IPS DF 6.9 (cell line): ENCODE data around the gene FAIM.
"Not testable (repeated sequence)": the region's sequence is repeated elsewhere in the genome, so short reads cannot be mapped to it uniquely, and the experiment has no call there.

ENCODE experiments used
- DNase-seq: peaks from one replicate; pipeline ENCODE4 v3.0.0-alpha.2; 2013; ENCODE audit warnings: low read depth, low spot score
- H3K27ac ChIP-seq: one replicate; pipeline ENCODE4 v1.5.1; 2013; ENCODE audit warnings: low read length, control low read depth
- H3K27me3 ChIP-seq: 2 replicates; pipeline ENCODE4 v1.6.1; 2013; ENCODE audit warnings: mild to moderate bottlenecking, low read length; ENCODE audit not compliant: control insufficient read depth, insufficient read depth
- H3K36me3 ChIP-seq: 2 replicates; pipeline ENCODE4 v1.6.1; 2013; ENCODE audit warnings: low read length; ENCODE audit not compliant: control insufficient read depth, insufficient read depth
- H3K4me1 ChIP-seq: 2 replicates; pipeline ENCODE4 v1.6.1; 2013; ENCODE audit warnings: low read length; ENCODE audit not compliant: control insufficient read depth, insufficient read depth
- H3K4me3 ChIP-seq: 2 replicates; pipeline ENCODE4 v1.5.1; 2013; ENCODE audit warnings: mild to moderate bottlenecking, low read length
- H3K9me3 ChIP-seq: 2 replicates; pipeline ENCODE4 v1.6.1; 2013; ENCODE audit warnings: low read length, inconsistent platforms; ENCODE audit not compliant: control insufficient read depth, insufficient read depth
- WGBS: extraction: QIAGEN DNeasy Blood & Tissue Kit; methylation state at CpG from one replicate; pipeline ENCODE4 v1.1.7; 2013; ENCODE audit warnings: mixed read lengths, missing lambda C conversion rate; ENCODE audit not compliant: insufficient read length, insufficient coverage; 5-methylcytosine and 5-hydroxymethylcytosine counted together

Gene FAIM

GRCh38 chr3:138578961-138579574, 29.5 kb upstream of the FAIM start:
- no CpG with 5 or more reads among the region's 6 CpGs for WGBS
- Histone ChIP-seq H3K9me3 (peaks cover 1% of the 10 kb centered on the region; the same call in 1 of the 2 replicates), H3K4me1 (peaks cover 5% of the 10 kb centered on the region; the same call in 1 of the 2 replicates), H3K27ac (no peak overlapping the region), H3K27me3 (no peaks in the 10 kb centered on the region), H3K4me3 (no peak overlapping the region), H3K36me3 (no peaks in the 10 kb centered on the region)
- no peak for DNase-seq

- no CpG with 5 or more reads among the region's 1 CpG for WGBS
- H3K9me3 ChIP-seq: no peaks in the 10 kb centered on the region
- no peak overlapping the region for H3K4me3 ChIP-seq
- no peak overlapping the region for H3K27ac ChIP-seq
- no peaks in the 10 kb centered on the region for H3K36me3 ChIP-seq
- H3K27me3 ChIP-seq: no peaks in the 10 kb centered on the region
- no peaks in the 10 kb centered on the region for H3K4me1 ChIP-seq
- DNase-seq: no peak
These were observed 21.2 kb upstream of the FAIM start for GRCh38 chr3:138587374-138587773.

GRCh38 chr3:138588445-138588844, 20.1 kb upstream of the FAIM start:
- no peaks in the 10 kb centered on the region for H3K4me1 ChIP-seq
- no peaks in the 10 kb centered on the region for H3K9me3 ChIP-seq
- DNase-seq: no peak
- H3K4me3 ChIP-seq: no peak overlapping the region
- WGBS: no CpG with 5 or more reads among the region's 5 CpGs
- H3K36me3 ChIP-seq: no peaks in the 10 kb centered on the region
- H3K27ac ChIP-seq: no peak overlapping the region
- no peaks in the 10 kb centered on the region for H3K27me3 ChIP-seq

GRCh38 chr3:138591392-138591791, 17.2 kb upstream of the FAIM start:
- no peaks in the 10 kb centered on the region; the same call in 1 of the 2 replicates for H3K4me1 ChIP-seq
- DNase-seq: no peak
- no CpG with 5 or more reads among the region's 1 CpG for whole genome bisulfite sequencing
- no peak overlapping the region for H3K4me3 ChIP-seq
- H3K27ac ChIP-seq: no peak overlapping the region
- no peaks in the 10 kb centered on the region for H3K9me3 ChIP-seq
- no peaks in the 10 kb centered on the region for H3K27me3 ChIP-seq
- no peaks in the 10 kb centered on the region for H3K36me3 ChIP-seq

- no peaks in the 10 kb centered on the region for H3K27me3 ChIP-seq
- H3K4me3 ChIP-seq: peak overlapping the region; percentile 71
- H3K9me3 ChIP-seq: no peaks in the 10 kb centered on the region; the same call in 1 of the 2 replicates
- no CpG with 5 or more reads among the region's 22 CpGs for WGBS
- no peaks in the 10 kb centered on the region; the same call in 1 of the 2 replicates for H3K4me1 ChIP-seq
- H3K36me3 ChIP-seq: no peaks in the 10 kb centered on the region; the same call in 1 of the 2 replicates
- H3K27ac ChIP-seq: no peak overlapping the region
- DNase-seq: no peak
These were observed 15.0 kb upstream of the FAIM start for GRCh38 chr3:138593488-138594149.

- H3K9me3 ChIP-seq: no peaks in the 10 kb centered on the region; the same call in 1 of the 2 replicates
- H3K4me3 ChIP-seq: peak within 1 kb of the TSS; percentile 71
- peak; percentile 91 for DNase-seq
- no peaks in the 10 kb centered on the region for H3K27me3 ChIP-seq
- no CpG with 5 or more reads among the region's 52 CpGs for WGBS
- no peaks in the 10 kb centered on the region; the same call in 1 of the 2 replicates for H3K36me3 ChIP-seq
- H3K4me1 ChIP-seq: no peaks in the 10 kb centered on the region; the same call in 1 of the 2 replicates
- no peak within 1 kb of the TSS for H3K27ac ChIP-seq
These were observed 14.2 kb upstream of the FAIM start, which contains the start of gene CEP70 for GRCh38 chr3:138594150-138594934. CEP70 (minus strand) TSS chr3:138594260; CDS start chr3:138572927, 21,333 bp downstream.

- H3K4me1 ChIP-seq: no peaks in the 10 kb centered on the region; the same call in 1 of the 2 replicates
- no peak overlapping the region for H3K27ac ChIP-seq
- H3K9me3 ChIP-seq: no peaks in the 10 kb centered on the region; the same call in 1 of the 2 replicates
- H3K27me3 ChIP-seq: no peaks in the 10 kb centered on the region
- WGBS: no CpG with 5 or more reads among the region's 6 CpGs
- no peak for DNase-seq
- H3K4me3 ChIP-seq: no peak overlapping the region
- no peaks in the 10 kb centered on the region; the same call in 1 of the 2 replicates for H3K36me3 ChIP-seq
These were observed 13.5 kb upstream of the FAIM start for GRCh38 chr3:138594935-138595610.

GRCh38 chr3:138597186-138597976, 11.2 kb upstream of the FAIM start:
- H3K4me1 ChIP-seq, H3K9me3 ChIP-seq, H3K27ac ChIP-seq, H3K36me3 ChIP-seq, H3K27me3 ChIP-seq, DNase-seq, H3K4me3 ChIP-seq: not testable (repeated sequence)
- WGBS: no CpG with 5 or more reads among the region's 6 CpGs

- DNase-seq: no peak
- Histone ChIP-seq H3K9me3 (no peaks in the 10 kb centered on the region; the same call in 1 of the 2 replicates), H3K36me3 (no peaks in the 10 kb centered on the region; the same call in 1 of the 2 replicates), H3K4me3 (no peak overlapping the region), H3K27ac (no peak overlapping the region), H3K4me1 (no peaks in the 10 kb centered on the region; the same call in 1 of the 2 replicates), H3K27me3 (no peaks in the 10 kb centered on the region)
- no CpG with 5 or more reads among the region's 3 CpGs for WGBS
These were observed 10.0 kb upstream of the FAIM start for GRCh38 chr3:138598534-138598933.
